ENCODE measurements around the gene MAP3K14. TPM values are rescaled to one million over a fixed set of nuclear protein-coding genes. Genes with fewer than 3 reads are reported as not detected.

The MAP3K14 gene
- total RNA-seq, 4 donors from 2014 or later = 4.7 to 6.8 (median 6.1) TPM

GRCh38 chr17:45222289-45222995, 94.4 kb downstream of the MAP3K14 start:
- no peak for TF ChIP-seq CTCF (IDR thresholded peaks at IDR 0.05; ENCODE audit: low read depth)

GRCh38 chr17:45222014-45222288, 94.9 kb downstream of the MAP3K14 start:
- TF ChIP-seq CTCF (IDR thresholded peaks at IDR 0.05; ENCODE audit: low read depth) = no peak

GRCh38 chr17:45221081-45222013, 95.5 kb downstream of the MAP3K14 start, which contains the start of gene FMNL1:
FMNL1 (plus strand) TSS chr17:45221885; CDS start chr17:45222125, 240 bp downstream.
- no peak for TF ChIP-seq CTCF (IDR thresholded peaks at IDR 0.05; ENCODE audit: low read depth)

- TF ChIP-seq CTCF (IDR thresholded peaks at IDR 0.05; ENCODE audit: low read depth) = no peak
These were observed 96.7 kb downstream of the MAP3K14 start for GRCh38 chr17:45220079-45220478.

GRCh38 chr17:45218895-45219661, 97.7 kb downstream of the MAP3K14 start:
- TF ChIP-seq CTCF (IDR thresholded peaks at IDR 0.05; ENCODE audit: low read depth) = no peak

Other genes with a start within 250 kb of the MAP3K14 start
- gene PLCD3, start 184.5 kb downstream of the MAP3K14 start, total RNA-seq = 10 to 100 TPM in 3 of 4 donors, 1 to 10 TPM in 1; 5.9 to 48.0 (median 31.6) TPM
- 10 to 100 TPM in 2 of 4 donors, 1 to 10 TPM in 2; 5.1 to 23.4 (median 9.5) TPM for gene ACBD4, start 181.3 kb downstream of the MAP3K14 start, total RNA-seq
- gene HEXIM1, start 168.5 kb downstream of the MAP3K14 start, total RNA-seq = 10 to 100 TPM; 14.5 to 20.5 (median 16.1) TPM
- 10 to 100 TPM in 2 of 4 donors, 1 to 10 TPM in 2; 3.4 to 10.4 (median 8.8) TPM for gene HEXIM2, start 155.1 kb downstream of the MAP3K14 start, total RNA-seq
- 10 to 100 TPM; 14.3 to 39.9 (median 28.9) TPM for gene FMNL1, start 95.1 kb downstream of the MAP3K14 start, total RNA-seq
- gene SPATA32, start 54.9 kb downstream of the MAP3K14 start, total RNA-seq = not detected
- gene ARHGAP27, start 115.8 kb upstream of the MAP3K14 start, total RNA-seq = 10 to 100 TPM; 10.1 to 30.3 (median 18.9) TPM
- gene PLEKHM1, start 173.7 kb upstream of the MAP3K14 start, total RNA-seq = 10 to 100 TPM; 22.8 to 53.7 (median 30.5) TPM

Data from subcutaneous adipose tissue (tissue), 4 donors.